T-helper 1 cell treated with Interleukin-12 subunit alpha and Interleukin-12 subunit beta and Interleukin-4 antibody, amounts not matched to agents 30 ng/mL and 1 ng/mL, for 36 hours (primary cell): Measurements from ENCODE around the gene FLAD1. TPM values are rescaled to one million over a fixed set of nuclear protein-coding genes. Genes with fewer than 3 reads are reported as not detected.
"Not testable (repeated sequence)": the region's sequence is repeated elsewhere in the genome, so short reads cannot be mapped to it uniquely, and the experiment has no call there.

ENCODE experiments used
- intact Hi-C: fragments of 100-400 bp; cut with micrococcal nuclease; formaldehyde crosslinking; loops from one replicate; pipeline ENCODE4 v1.15.1; 2024
- total RNA-seq: library from RNA; stranded (reverse); gene quantifications from 2 replicates; pipeline ENCODE4 v1.2.3, GENCODE V29; 2022

The FLAD1 gene
- total RNA-seq, 1 donor from 2014 or later, result 55.8 TPM

GRCh38 chr1:154966111-154966510 is 17.0 kb upstream of the FLAD1 start:
- intact Hi-C loops, result no loop called here

GRCh38 chr1:154967331-154967950 is 15.7 kb upstream of the FLAD1 start:
- intact Hi-C loops, result no loop called here

- intact Hi-C loops, result no loop called here
Observed at GRCh38 chr1:154968731-154969130, 14.4 kb upstream of the FLAD1 start.

GRCh38 chr1:154969246-154969645 is 13.9 kb upstream of the FLAD1 start:
- intact Hi-C loops, result no loop called here

- intact Hi-C loops, result loop anchor here (5.0 kb wide), 1 partner anchor 202 kb away; the partner anchor contains the start of genes KRTCAP2 and TRIM46
Observed at GRCh38 chr1:154969860-154970452, 13.2 kb upstream of the FLAD1 start.

- intact Hi-C loops, result loop anchor here (5.0 kb wide), 1 partner anchor 202 kb away; the partner anchor contains the start of genes KRTCAP2 and TRIM46
Observed at GRCh38 chr1:154970631-154971340, 12.4 kb upstream of the FLAD1 start, which contains the start of gene SHC1. SHC1 (minus strand) TSS chr1:154970747; CDS start chr1:154970526, 221 bp downstream.

- intact Hi-C loops, result loop anchor here (5.0 kb wide), 1 partner anchor 201 kb away; the partner anchor contains the start of genes KRTCAP2 and TRIM46
Observed at GRCh38 chr1:154971341-154971998, 11.7 kb upstream of the FLAD1 start.

GRCh38 chr1:154972213-154972516 is 11.0 kb upstream of the FLAD1 start:
- intact Hi-C loops, result loop anchor here (5.0 kb wide), 1 partner anchor 200 kb away; the partner anchor contains the start of genes KRTCAP2 and TRIM46

- intact Hi-C loops, result loop anchor here (1.0 to 5.0 kb wide), 2 partner anchors 109 to 200 kb away; partner anchors contain the start of genes KRTCAP2 and TRIM46
Observed at GRCh38 chr1:154972517-154973343, 10.4 kb upstream of the FLAD1 start.

- intact Hi-C loops, result loop anchor here (1.0 to 5.0 kb wide), 14 partner anchors 10 to 1081 kb away; partner anchors contain the start of genes EFNA4, FLAD1, KRTCAP2 and LAMTOR2
Observed at GRCh38 chr1:154973344-154974101, 9.6 kb upstream of the FLAD1 start.

- intact Hi-C loops, result loop anchor here (1.0 to 5.0 kb wide), 13 partner anchors 9 to 1080 kb away; partner anchors contain the start of genes EFNA4, FLAD1, KRTCAP2 and LAMTOR2
Observed at GRCh38 chr1:154974102-154974807, 8.9 kb upstream of the FLAD1 start, which contains the start of gene CKS1B. CKS1B (plus strand) TSS chr1:154974681; CDS start chr1:154974746, 65 bp downstream.

GRCh38 chr1:154974808-154975408 is 8.2 kb upstream of the FLAD1 start:
- intact Hi-C loops, result loop anchor here (1.0 to 5.0 kb wide), 13 partner anchors 8 to 1079 kb away; partner anchors contain the start of genes EFNA4, FLAD1, KRTCAP2 and LAMTOR2

GRCh38 chr1:154975409-154976059 is 7.6 kb upstream of the FLAD1 start:
- intact Hi-C loops, result no loop called here

GRCh38 chr1:154977762-154978161 is 5.4 kb upstream of the FLAD1 start:
- intact Hi-C loops, result not testable (repeated sequence)

GRCh38 chr1:154978360-154978759 is 4.8 kb upstream of the FLAD1 start:
- intact Hi-C loops, result no loop called here

- intact Hi-C loops, result loop anchor here (2.0 kb wide), 1 partner anchor 68 kb away; the partner anchor contains the start of gene ADAM15
Observed at GRCh38 chr1:154982341-154982740, 803 bp upstream of the FLAD1 start.

- intact Hi-C loops, result loop anchor here (1.0 to 2.0 kb wide), 9 partner anchors 10 to 156 kb away; partner anchors contain the start of genes ADAM15, CKS1B, DPM3 and EFNA4
Observed at GRCh38 chr1:154983776-154984466, 777 bp downstream of the FLAD1 start.
